Activated T-helper 1 cell treated with Interleukin-2 at 50 U/mL for 16 hours (primary cell): Measurements from ENCODE around the gene SWT1.
"Not testable (repeated sequence)": the region's sequence is repeated elsewhere in the genome, so short reads cannot be mapped to it uniquely, and the experiment has no call there.

Experiments
- DNase-seq: peaks from one replicate; pipeline ENCODE4 v3.0.0-alpha.2; 2020; ENCODE audit warnings: low read depth

Gene SWT1

DNA sequence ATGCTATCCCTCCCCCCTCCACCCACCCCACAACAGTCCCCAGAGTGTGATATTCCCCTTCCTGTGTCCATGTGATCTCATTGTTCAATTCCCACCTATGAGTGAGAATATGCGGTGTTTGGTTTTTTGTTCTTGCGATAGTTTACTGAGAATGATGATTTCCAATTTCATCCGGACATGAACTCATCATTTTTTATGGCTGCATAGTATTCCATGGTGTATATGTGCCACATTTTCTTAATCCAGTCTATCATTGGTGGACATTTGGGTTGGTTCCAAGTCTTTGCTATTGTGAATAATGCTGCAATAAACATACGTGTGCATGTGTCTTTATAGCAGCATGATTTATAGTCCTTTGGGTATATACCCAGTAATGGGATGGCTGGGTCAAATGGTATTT, 95.0 kb downstream of the SWT1 start:
- DNase-seq: not testable (repeated sequence)

DNA sequence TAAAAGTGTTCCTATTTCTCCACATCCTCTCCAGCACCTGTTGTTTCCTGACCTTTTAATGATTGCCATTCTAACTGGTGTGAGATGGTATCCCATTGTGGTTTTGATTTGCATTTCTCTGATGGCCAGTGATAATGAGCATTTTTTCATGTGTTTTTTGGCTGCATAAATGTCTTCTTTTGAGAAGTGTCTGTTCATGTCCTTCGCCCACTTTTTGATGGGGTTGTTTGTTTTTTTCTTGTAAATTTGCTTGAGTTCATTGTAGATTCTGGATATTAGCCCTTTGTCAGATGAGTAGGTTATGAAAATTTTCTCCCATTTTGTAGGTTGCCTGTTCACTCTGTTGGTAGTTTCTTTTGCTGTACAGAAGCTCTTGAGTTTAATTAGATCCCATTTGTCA, 95.4 kb downstream of the SWT1 start:
- DNase-seq: not testable (repeated sequence)

GRCh38 chr1:185255595-185255994, 98.6 kb downstream of the SWT1 start:
- not testable (repeated sequence) for DNase-seq

- not testable (repeated sequence) for DNase-seq
These were observed 100.4 kb downstream of the SWT1 start for GRCh38 chr1:185257116-185257949.

DNA sequence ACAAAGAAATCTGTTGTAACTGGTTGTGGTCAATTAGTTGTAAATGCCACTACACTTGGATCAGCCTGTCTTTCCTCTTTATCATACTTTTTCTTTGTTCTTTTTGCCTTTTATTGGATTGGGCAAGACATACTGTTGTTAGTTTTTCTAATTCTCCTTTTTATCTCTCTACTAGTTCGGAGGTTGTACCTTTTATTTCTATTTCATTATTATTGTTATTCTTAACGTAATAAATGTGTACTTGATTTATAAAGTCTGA, 100.9 kb downstream of the SWT1 start:
- no peak for DNase-seq

GRCh38 chr1:185258676-185259075, 101.7 kb downstream of the SWT1 start:
- DNase-seq: no peak

DNA sequence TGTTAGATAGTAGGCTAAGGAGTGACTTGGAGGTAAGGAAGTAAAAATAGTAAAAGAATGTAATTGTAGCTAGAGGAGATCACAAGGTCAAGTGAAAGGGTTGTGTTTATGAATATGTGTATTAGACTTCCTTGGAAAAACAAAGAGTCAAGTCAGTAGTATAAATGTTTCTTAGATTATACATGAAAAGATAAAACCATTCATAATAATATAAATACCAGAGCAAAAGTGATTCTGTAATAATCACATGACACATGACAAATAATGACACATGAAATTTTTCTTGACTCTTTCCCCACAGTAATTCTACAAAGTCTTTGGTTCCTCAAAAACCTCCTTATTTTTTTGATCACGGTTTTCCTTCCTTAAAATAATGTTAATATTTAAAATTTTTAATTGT, 103.6 kb downstream of the SWT1 start:
- DNase-seq: no peak

DNA sequence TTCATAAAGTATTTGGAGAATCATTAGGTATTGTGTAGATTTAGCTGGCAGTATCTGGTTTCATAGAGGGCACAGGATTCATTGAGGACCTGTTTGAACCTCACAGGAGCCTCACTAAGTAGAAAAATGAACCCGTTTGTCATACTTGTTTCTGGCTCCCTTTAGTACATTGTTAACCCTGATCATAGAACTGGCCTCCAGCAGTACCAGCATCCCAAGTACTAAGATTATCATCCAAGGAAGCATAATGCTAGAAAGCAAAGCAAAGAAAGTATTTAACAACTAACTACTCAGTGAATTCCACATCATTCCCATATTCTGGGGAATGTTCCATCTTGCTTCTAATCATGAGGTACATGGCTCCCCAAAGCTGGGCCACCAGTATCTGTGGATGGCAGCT, 105.2 kb downstream of the SWT1 start:
- no peak for DNase-seq

GRCh38 chr1:185263292-185263691, 106.3 kb downstream of the SWT1 start:
- DNase-seq: no peak

DNA sequence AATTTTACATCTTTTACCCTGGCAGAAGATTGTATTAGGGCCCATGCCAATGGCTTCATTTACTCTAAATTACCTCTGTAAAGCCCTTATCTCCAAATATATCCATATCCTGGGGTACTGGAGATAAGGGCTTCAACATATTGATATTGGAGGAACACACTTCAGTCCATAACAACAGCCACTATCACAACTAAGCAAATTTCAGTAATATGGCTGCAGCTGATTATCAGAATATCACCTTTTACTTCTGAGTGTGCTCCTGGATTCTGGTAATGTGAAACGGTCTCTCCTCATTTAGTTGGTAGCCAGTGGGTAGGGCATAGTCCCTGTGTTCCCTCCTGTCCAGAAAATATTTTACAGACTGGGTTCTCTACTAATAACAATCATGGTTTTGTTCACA, 106.8 kb downstream of the SWT1 start:
- no peak for DNase-seq

DNA sequence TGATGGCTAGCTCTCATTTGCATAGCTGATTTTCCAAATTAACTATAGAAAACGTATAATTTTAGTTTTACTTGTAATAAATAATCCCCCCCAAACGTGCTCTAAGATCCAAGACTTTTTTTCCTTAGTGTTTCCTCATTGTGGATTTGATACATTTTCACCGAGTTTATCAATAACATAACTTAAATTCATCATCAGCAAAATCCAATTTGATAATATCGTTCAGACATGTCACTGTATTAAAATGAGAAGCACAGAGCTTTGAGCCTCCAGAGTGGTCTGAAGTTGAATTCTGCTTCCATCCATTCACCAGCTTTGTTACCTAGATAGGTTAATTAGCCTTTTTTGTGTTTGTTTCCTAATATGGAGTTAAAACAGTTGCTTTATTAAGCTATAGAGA, 108.3 kb downstream of the SWT1 start:
- no peak for DNase-seq

GRCh38 chr1:185267301-185267700, 110.3 kb downstream of the SWT1 start:
- no peak for DNase-seq

DNA sequence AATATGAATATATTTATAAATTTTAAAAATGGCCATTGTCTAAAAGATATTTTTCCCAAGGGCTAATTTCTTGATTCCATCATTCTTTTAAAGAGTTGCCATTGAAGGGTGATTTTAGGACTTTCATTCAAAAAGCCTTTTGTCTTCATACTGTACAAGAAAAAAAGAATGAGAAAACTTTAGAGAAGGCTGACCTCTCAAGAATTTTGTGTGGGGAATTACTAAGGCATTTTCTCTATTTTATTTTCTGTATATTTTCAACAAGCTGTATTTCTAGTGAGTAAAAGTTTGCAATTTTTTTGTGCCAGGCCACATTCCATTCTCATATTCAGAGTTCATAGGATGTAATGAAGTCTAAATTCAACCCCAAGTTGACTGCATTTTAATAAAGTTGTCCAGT, 110.7 kb downstream of the SWT1 start:
- no peak for DNase-seq

GRCh38 chr1:185268352-185268751, 111.4 kb downstream of the SWT1 start:
- DNase-seq: no peak

DNA sequence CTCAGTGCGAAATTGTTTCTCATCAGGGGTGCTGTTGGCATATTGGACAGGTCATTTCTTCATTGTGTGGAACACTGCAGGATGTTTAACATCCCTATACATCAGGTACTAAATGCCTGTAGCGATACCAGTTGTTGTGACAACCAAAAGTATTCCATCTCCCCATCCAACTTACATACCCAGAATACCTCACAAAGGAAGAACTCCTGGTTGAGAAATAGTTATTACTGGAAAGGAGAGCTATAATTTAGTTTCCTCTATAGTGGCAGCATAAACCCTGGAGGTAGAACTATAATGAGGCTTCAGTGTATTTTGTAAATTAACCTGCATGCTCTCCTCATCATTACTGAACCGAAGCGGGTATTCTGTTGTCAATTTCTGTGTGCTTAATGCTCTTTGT, 115.0 kb downstream of the SWT1 start:
- no peak for DNase-seq

DNA sequence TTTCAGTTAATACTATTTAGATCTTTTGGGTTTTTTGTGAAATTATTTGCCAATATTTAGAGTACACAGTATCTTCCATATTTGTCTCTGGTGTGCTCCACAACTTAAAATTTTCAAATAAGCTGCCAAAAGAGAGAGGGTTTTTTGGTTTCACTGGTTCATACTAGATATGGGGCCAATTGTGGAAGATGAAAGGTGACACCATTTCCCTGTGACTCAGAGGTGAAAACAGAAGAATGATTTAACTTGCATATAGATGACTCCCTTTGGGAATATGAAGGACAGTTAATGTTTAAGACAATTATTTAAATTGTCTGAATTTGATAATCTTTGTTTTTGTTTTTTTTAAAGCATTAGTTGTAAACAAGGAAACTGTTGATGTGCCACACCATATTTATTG, 122.6 kb downstream of the SWT1 start:
- DNase-seq: no peak

DNA sequence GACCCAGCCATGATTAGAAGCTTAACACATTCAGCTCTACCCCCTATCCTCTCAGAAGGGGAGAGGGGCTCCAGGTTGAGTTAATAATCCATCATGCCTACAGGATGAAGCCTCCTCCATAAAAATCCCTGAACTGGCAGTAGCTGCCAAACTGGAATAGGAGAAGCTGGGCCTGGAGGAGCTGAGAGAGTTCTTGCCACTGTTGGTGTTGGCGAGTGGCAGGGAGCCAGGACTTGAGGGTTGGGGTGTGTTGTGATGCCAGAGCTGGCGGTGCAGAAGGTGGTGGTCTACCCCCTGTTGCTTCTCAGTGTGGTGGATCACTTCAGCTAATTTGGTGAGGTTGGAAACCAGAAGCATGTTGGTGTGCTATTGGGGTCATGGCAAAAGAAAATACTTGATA, 123.6 kb downstream of the SWT1 start:
- no peak for DNase-seq

DNA sequence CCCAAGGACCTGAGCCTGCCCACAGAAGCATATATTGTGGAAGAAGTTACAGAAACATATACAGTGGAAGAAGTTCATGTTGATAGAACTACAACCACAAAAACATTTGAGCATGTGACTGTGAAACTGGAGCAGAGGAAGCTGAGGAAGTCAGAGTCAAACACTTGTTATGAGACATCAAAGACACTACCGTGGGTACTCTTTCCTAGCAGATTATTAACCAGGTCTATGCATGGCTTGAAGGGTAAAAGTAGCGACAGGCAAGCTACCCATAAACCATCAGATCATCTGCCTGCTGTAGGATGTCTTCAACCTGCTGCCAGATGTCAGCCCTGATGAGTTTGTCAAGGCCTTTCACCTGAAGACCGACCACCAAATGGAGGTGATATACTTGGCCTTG, 124.3 kb downstream of the SWT1 start:
- DNase-seq: no peak

DNA sequence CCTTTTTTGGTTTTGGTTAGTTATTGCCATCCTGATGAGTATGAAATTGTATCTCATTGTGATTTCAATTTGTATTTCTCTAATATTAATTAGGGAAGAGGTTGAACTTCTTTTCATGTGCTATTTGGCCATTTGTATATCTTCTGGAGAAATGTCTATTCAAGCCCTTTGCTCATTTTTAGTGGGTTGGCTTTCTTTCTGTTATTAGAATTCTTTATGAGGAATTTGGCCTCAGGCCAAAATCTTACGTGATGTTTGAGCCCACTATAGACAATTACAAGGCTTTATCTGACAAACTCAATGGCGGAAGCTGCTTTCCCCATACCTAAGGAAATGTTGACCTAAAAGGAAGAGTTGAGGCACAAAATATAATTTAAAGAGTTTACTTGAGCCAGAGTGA, 127.1 kb downstream of the SWT1 start:
- DNase-seq: no peak

GRCh38 chr1:185284533-185285276, 127.7 kb downstream of the SWT1 start:
- DNase-seq: no peak

DNA sequence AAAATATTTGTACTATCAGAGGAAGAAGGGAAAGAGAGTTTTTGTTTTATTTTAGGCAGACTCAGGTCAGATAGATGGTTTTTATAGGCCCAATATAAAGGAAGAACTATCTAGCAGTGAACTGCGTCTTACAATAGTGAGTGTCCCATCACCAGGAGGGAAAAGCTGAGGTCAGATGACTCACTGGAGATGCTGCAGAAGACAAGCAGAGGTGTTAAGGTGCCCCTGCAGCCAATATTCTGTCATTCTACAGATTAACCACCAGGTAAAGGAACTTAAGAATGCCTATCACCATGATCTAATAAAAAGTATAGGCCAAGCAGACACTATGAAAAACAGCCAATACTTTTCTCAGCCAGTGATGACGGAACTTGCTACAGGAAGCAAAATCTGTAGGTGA, 130.5 kb downstream of the SWT1 start:
- no peak for DNase-seq

DNA sequence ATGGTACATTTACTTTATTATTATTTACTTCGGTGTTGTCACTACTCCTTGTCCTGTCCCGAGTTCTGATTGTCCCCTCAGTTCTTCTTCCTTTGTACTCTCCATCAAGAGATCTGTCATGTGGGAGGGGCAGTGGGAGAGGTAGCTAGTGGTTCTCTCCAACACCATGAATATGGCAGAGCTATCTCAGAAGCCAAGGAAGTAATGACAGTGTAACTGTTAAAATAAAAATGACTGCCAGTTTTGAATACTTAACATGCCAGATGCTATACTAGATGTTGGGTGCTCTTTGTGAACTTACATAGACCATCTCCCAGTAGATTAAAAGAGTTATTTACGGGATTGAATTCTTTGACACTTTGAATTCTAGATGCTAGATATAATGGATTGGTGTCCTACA, 131.5 kb downstream of the SWT1 start:
- DNase-seq: no peak

DNA sequence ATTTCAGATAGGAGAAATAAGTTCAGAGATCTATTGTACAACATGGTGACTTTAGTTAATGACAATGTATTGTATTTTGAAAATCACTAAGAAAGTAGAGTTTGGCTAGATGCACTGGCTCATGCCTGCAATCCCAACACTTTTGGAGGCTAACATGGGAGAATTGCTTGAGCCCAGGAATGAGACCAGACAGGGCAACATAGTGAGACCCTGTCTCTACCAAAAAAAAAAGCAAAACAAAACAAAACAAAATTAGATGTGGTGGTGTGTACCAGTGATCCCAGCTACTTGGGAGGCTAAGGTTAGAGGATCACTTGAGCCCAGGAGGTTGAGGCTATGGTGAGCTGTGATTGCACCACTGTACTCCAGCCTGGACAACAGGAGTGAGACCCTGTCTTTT, 132.9 kb downstream of the SWT1 start:
- DNase-seq: no peak

DNA sequence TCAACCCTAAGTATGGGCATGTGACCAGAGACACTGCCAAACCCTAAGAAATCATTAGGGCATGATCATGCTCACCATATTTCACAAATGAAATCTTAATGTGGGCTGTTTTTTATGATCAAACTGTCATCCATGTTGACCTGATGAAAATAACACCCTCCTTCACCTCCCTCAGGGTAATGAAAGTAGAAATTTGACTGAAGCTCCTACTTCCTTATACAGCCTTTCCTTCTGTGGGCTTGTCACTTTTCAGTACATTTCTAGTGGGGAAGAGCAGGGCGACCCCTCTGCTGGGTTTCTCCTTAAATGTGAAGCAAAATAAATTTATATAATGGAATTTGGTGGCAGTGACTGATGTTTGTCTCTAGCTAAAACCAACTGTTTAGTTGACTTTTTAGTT, 134.2 kb downstream of the SWT1 start:
- DNase-seq: no peak
